ENCODE results near the gene NPAS2.

GRCh38 chr2:101011152-101011551 lies 191.2 kb downstream of the NPAS2 start:
- TF ChIP-seq CTCF (IDR thresholded peaks at IDR 0.05; ENCODE audit: extremely low read depth in 1 of 2, insufficient read depth in 1 of 2, low read depth in 1 of 2, low read length in 2 of 2) (no peak), POLR2A (IDR thresholded peaks at IDR 0.05; ENCODE audit: low read depth, low read length) (no peak), EZH2 (IDR thresholded peaks at IDR 0.05; ENCODE audit: borderline replicate concordance, low read depth, low read length, severe bottlenecking) (no peak), POLR2AphosphoS5 (IDR thresholded peaks at IDR 0.05; ENCODE audit: insufficient read depth, low read depth, low read length) (no peak), GATA2 (IDR thresholded peaks at IDR 0.05; ENCODE audit: insufficient read depth, insufficient read length, low read depth, low read length) (no peak), MYC (IDR thresholded peaks at IDR 0.05; ENCODE audit: low read depth, low read length) (no peak)
- TF ChIP-seq, protein P1, sequence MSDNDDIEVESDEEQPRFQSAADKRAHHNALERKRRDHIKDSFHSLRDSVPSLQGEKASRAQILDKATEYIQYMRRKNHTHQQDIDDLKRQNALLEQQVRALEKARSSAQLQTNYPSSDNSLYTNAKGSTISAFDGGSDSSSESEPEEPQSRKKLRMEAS (IDR thresholded peaks at IDR 0.05; ENCODE audit: insufficient read depth, insufficient read length) = no peak
